Osteoblast (primary cell): ENCODE results near the gene MAPKAPK2. TPM values are rescaled to one million over a fixed set of nuclear protein-coding genes. Genes with fewer than 3 reads are reported as not detected.
"Not testable (repeated sequence)": the region's sequence is repeated elsewhere in the genome, so short reads cannot be mapped to it uniquely, and the experiment has no call there.

ENCODE experiments used
- DNase-seq: peaks from one replicate; pipeline ENCODE4 v3.0.0; 2011; ENCODE audit warnings: low spot score, mixed read lengths; ENCODE audit not compliant: insufficient read length; ENCODE audit errors: missing footprints
- H2AFZ ChIP-seq: 2 replicates; pipeline ENCODE4 v1.6.0; 2011; ENCODE audit warnings: mild to moderate bottlenecking, low read length
- H3K27ac ChIP-seq: 2 replicates; pipeline ENCODE4 v1.5.1; 2011; ENCODE audit warnings: mild to moderate bottlenecking, low read depth, low read length, moderate library complexity
- H3K27me3 ChIP-seq: 2 replicates; pipeline ENCODE4 v1.6.0; 2012; ENCODE audit warnings: mild to moderate bottlenecking, control low read depth, inconsistent platforms, low read length, moderate library complexity; ENCODE audit not compliant: insufficient read depth
- H3K36me3 ChIP-seq: 2 replicates; pipeline ENCODE4 v1.5.1; 2011; ENCODE audit warnings: mild to moderate bottlenecking, low read length, control low read depth, moderate library complexity; ENCODE audit not compliant: insufficient read depth
- H3K4me1 ChIP-seq: 2 replicates; pipeline ENCODE4 v1.5.1; 2011; ENCODE audit warnings: mild to moderate bottlenecking, low read length, control low read depth, moderate library complexity; ENCODE audit not compliant: insufficient read depth
- H3K4me2 ChIP-seq: 2 replicates; pipeline ENCODE4 v1.6.0; 2011; ENCODE audit warnings: mild to moderate bottlenecking, low read length; ENCODE audit not compliant: insufficient read depth
- H3K4me3 ChIP-seq: fragments of 200-600 bp; sonication (generic); 3 replicates; pipeline ENCODE4 v1.5.1; 2012; ENCODE audit warnings: mild to moderate bottlenecking, low read length, inconsistent platforms; ENCODE audit not compliant: insufficient read depth
- H3K79me2 ChIP-seq: 2 replicates; pipeline ENCODE4 v1.6.0; 2012; ENCODE audit warnings: mild to moderate bottlenecking, low read length, control low read depth, inconsistent platforms; ENCODE audit not compliant: insufficient read depth
- H3K9me3 ChIP-seq: 2 replicates; pipeline ENCODE4 v1.5.1; 2011; ENCODE audit warnings: low read depth, low read length, control low read depth
- H4K20me1 ChIP-seq: 2 replicates; pipeline ENCODE4 v1.6.0; 2012; ENCODE audit warnings: mild to moderate bottlenecking, low read length, control low read depth; ENCODE audit not compliant: insufficient read depth
- total RNA-seq: library from RNA; depleted of rRNA; stranded (reverse); fragments of >200 nt; gene quantifications from 2 replicates; pipeline ENCODE4 v1.2.3, GENCODE V29; 2012
- TF ChIP-seq, protein P1 (sequence below): IDR thresholded peaks from 2 replicates; pipeline ENCODE4 v1.5.1; 2011; ENCODE audit warnings: mild to moderate bottlenecking, low read depth, low read length, moderate library complexity; ENCODE audit errors: extremely low read depth

MAPKAPK2 gene
- total RNA-seq, 1 donor = 38.0 TPM

DNA sequence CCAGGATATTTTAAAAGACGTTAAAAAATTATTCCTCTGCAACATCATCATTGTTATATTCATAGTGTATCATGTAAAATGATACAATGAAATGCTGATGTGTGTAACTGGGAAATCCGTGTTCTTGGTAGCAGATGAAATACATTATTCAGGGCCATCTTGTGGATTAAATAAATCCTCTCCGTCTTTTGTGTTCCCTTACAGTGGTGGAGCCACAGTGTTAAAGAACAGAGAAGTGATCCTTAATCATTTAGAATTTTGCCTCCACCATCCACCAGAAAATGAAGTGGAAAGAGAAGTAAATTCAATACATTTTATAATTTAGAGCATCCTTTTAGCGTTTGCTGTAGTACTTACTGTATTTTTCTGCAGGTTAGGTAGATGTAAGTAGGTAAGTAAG is 48.0 kb upstream of the MAPKAPK2 start:
- H3K79me2 ChIP-seq = peaks cover 49% of the 10 kb centered on the region
- peak overlapping the region; percentile 91 for H3K4me3 ChIP-seq
- no peak overlapping the region for H2AFZ ChIP-seq
- H3K27ac ChIP-seq = peak overlapping the region; percentile 91
- H3K9me3 ChIP-seq = no peaks in the 10 kb centered on the region
- TF ChIP-seq, protein P1, sequence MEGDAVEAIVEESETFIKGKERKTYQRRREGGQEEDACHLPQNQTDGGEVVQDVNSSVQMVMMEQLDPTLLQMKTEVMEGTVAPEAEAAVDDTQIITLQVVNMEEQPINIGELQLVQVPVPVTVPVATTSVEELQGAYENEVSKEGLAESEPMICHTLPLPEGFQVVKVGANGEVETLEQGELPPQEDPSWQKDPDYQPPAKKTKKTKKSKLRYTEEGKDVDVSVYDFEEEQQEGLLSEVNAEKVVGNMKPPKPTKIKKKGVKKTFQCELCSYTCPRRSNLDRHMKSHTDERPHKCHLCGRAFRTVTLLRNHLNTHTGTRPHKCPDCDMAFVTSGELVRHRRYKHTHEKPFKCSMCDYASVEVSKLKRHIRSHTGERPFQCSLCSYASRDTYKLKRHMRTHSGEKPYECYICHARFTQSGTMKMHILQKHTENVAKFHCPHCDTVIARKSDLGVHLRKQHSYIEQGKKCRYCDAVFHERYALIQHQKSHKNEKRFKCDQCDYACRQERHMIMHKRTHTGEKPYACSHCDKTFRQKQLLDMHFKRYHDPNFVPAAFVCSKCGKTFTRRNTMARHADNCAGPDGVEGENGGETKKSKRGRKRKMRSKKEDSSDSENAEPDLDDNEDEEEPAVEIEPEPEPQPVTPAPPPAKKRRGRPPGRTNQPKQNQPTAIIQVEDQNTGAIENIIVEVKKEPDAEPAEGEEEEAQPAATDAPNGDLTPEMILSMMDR = no peak
- H4K20me1 ChIP-seq = peaks cover 4% of the 10 kb centered on the region
- DNase-seq = no peak
- H3K27me3 ChIP-seq = no peaks in the 10 kb centered on the region
- H3K4me1 ChIP-seq = peaks cover 47% of the 10 kb centered on the region
- H3K36me3 ChIP-seq = peaks cover 11% of the 10 kb centered on the region
- H3K4me2 ChIP-seq = peak overlapping the region; percentile 91

- H3K79me2 ChIP-seq = peaks cover 52% of the 10 kb centered on the region
- peak overlapping the region; percentile 91 for H3K4me2 ChIP-seq
- H3K9me3 ChIP-seq = no peaks in the 10 kb centered on the region
- peaks cover 47% of the 10 kb centered on the region for H3K4me1 ChIP-seq
- TF ChIP-seq, protein P1 = no peak
- peak overlapping the region; percentile 91 for H3K4me3 ChIP-seq
- peak overlapping the region; percentile 91 for H3K27ac ChIP-seq
- H3K27me3 ChIP-seq = no peaks in the 10 kb centered on the region
- H2AFZ ChIP-seq = no peak overlapping the region
- H4K20me1 ChIP-seq = peaks cover 4% of the 10 kb centered on the region
- DNase-seq = no peak
- peaks cover 11% of the 10 kb centered on the region for H3K36me3 ChIP-seq
Observed at GRCh38 chr1:206637605-206638004, 47.1 kb upstream of the MAPKAPK2 start.

DNA sequence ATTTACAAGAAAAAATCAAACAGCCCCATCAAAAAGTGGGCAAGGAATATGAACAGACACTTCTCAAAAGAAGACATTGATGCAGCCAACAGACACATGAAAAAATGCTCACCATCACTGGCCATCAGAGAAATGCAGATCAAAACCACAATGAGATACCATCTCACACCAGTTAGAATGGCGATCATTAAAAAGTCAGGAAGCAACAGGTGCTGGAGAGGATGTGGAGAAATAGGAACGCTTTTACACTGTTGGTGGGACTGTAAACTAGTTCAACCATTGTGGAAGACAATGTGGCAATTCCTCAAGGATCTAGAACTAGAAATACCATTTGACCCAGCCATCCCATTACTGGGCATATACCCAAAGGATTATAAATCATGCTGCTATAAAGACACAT is 42.6 kb upstream of the MAPKAPK2 start:
- H3K4me3 ChIP-seq, H3K9me3 ChIP-seq, H2AFZ ChIP-seq, H3K27ac ChIP-seq, H3K4me2 ChIP-seq, DNase-seq, H3K27me3 ChIP-seq, H4K20me1 ChIP-seq: not testable (repeated sequence)
- peaks cover 21% of the 10 kb centered on the region for H3K4me1 ChIP-seq
- peaks cover 62% of the 10 kb centered on the region for H3K79me2 ChIP-seq
- H3K36me3 ChIP-seq = peaks cover 21% of the 10 kb centered on the region

DNA sequence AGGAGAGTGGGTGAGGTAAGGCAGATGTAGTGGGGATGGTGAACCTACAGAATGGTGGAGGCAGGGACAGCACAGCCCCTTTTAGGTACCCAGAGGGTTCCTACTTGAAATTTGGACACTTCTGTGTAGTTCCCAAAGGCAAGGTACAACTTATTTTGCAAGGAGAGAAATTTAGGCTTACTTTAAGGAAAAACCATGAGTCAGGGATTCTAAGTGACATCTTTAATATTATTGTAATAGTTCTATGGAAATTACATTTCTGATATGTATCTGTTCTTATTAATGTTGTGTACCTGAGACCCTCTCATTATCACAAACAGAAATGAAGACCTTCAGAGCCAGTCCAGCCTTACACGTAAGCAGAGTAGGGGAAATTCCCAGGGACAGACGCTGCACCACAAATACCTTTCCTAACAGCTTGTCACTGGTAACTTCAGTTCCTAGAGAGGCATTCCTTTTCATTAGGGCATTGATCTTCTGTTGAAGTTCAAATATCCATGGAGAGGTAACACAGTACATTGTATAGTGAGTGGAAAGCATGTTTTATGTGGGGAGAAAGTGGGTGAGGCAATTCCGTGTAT is 41.5 kb upstream of the MAPKAPK2 start:
- Histone ChIP-seq H3K79me2 (peaks cover 63% of the 10 kb centered on the region), H2AFZ (no peak overlapping the region), H3K4me3 (no peak overlapping the region), H3K36me3 (peaks cover 32% of the 10 kb centered on the region), H3K4me1 (peaks cover 12% of the 10 kb centered on the region), H3K27me3 (no peaks in the 10 kb centered on the region), H3K27ac (no peak overlapping the region), H3K9me3 (no peaks in the 10 kb centered on the region), H4K20me1 (peaks cover 7% of the 10 kb centered on the region), H3K4me2 (no peak overlapping the region)
- TF ChIP-seq, protein P1 = no peak
- DNase-seq = no peak
